Small intestine (tissue), 7 donors: ENCODE data around the gene C13orf42. TPM values are rescaled to one million over a fixed set of nuclear protein-coding genes. Genes with fewer than 3 reads are reported as not detected.

Experiments used
- DNase-seq, 2 donors: peaks; one replicate each; pipeline versions ENCODE4 v3.0.0 to v3.0.0-alpha.2; 2013
- FAIRE-seq: peaks from 2 replicates; lab custom pipeline; 2012; peaks lifted over from hg19 to GRCh38; lab: Jason Lieb, UNC
- H3K27ac ChIP-seq, 3 donors: one replicate each; pipeline ENCODE4 v1.5.1; 2013; ENCODE audit warnings: low read length in 2 of 3, mild to moderate bottlenecking in 2 of 3, control low read depth in 1 of 3, inconsistent platforms in 1 of 3, low read depth in 1 of 3, moderate library complexity in 1 of 3
- H3K27me3 ChIP-seq, 3 donors: one replicate each; pipeline ENCODE4 v1.6.1; 2013; ENCODE audit warnings: low read length in 3 of 3, inconsistent platforms in 1 of 3; ENCODE audit not compliant: control insufficient read depth in 3 of 3, insufficient read depth in 3 of 3
- H3K36me3 ChIP-seq, 3 donors: one replicate each; pipeline ENCODE4 v1.6.1; 2013; ENCODE audit warnings: low read length in 3 of 3, inconsistent platforms in 1 of 3, low read depth in 1 of 3, mild to moderate bottlenecking in 1 of 3, moderate library complexity in 1 of 3; ENCODE audit not compliant: control insufficient read depth in 3 of 3, insufficient read depth in 2 of 3
- H3K4me1 ChIP-seq, 3 donors: one replicate each; pipeline ENCODE4 v1.6.1; 2013; ENCODE audit warnings: low read length in 2 of 3, inconsistent platforms in 1 of 3, low read depth in 1 of 3, mild to moderate bottlenecking in 1 of 3, moderate library complexity in 1 of 3; ENCODE audit not compliant: control insufficient read depth in 3 of 3, insufficient read depth in 2 of 3
- H3K4me3 ChIP-seq, 3 donors: one replicate each; pipeline ENCODE4 v1.5.1; 2013; ENCODE audit warnings: low read length in 3 of 3, control low read depth in 1 of 3, inconsistent platforms in 1 of 3, low read depth in 1 of 3, mild to moderate bottlenecking in 1 of 3, moderate library complexity in 1 of 3
- H3K9me3 ChIP-seq, 2 donors: one replicate each; pipeline ENCODE4 v1.6.1; 2013; ENCODE audit warnings: low read depth in 1 of 2, low read length in 1 of 2; ENCODE audit not compliant: control insufficient read depth in 2 of 2, insufficient read depth in 1 of 2
- WGBS, 3 donors: extraction: QIAGEN DNeasy Blood & Tissue Kit; methylation state at CpG; one replicate each; pipeline ENCODE4 v1.1.7; 2013; 5-methylcytosine and 5-hydroxymethylcytosine counted together
- polyA plus RNA-seq, 4 donors: library from polyadenylated mRNA; stranded (reverse) in 3 of 4; unstranded in 1 of 4; fragments of 200-250 nt in 3 of 4; fragments of 120-200 nt in 1 of 4; gene quantifications; one replicate each; pipeline versions ENCODE4 v1.2.1 to v1.2.3, GENCODE V29; 2013
- donor health status: healthy with polysubstance abuse.
- donor health status: control.
- donor health status: control.
- donor health status: Bipolar disorder and iron deficiency.
- donor health status: healthy.

Gene C13orf42
- polyA plus RNA-seq, 4 donors: not detected

- FAIRE-seq (no peak), DNase-seq (no peak)
- 91 to 97% (median 96%) methylated on average over 4 of the region's 4 CpGs for WGBS, 3 donors
- no peaks in the 10 kb centered on the region for H3K27me3 ChIP-seq
- no peak overlapping the region for H3K27ac ChIP-seq
- no peak overlapping the region for H3K4me3 ChIP-seq
- no peaks in the 10 kb centered on the region for H3K36me3 ChIP-seq
- H3K4me1 ChIP-seq: no peaks in the 10 kb centered on the region
- no peaks in the 10 kb centered on the region for H3K9me3 ChIP-seq
These were observed 69.9 kb downstream of the C13orf42 start for GRCh38 chr13:51041126-51041525.

DNA sequence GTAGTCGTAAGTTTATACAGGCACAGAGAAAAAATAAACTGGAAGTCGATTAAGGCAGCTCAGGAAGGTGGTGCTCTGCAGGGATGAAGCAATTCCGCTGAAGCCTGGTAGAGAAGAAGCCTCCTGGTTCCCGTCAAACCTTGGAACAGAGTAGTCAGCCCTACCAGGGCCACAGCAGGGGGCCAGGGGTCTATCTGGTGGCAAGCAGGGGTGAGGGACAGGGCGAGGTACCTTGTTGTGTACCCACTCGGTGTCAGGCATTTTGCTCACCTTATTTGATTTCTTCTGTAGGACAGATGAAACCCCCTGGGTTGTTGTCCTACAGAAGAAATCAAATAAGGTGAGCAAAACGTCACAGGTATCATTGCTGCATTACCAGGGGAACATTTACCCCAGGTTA is 70.6 kb downstream of the C13orf42 start:
- Histone ChIP-seq H3K4me3 (no peak overlapping the region), H3K36me3 (no peaks in the 10 kb centered on the region), H3K27ac (no peak overlapping the region), H3K4me1 (peaks cover 0 to 4% (median 0%) of the 10 kb centered on the region in 3 donors), H3K9me3 (no peaks in the 10 kb centered on the region), H3K27me3 (no peaks in the 10 kb centered on the region)
- FAIRE-seq: no peak
- 73 to 76% (median 73%) methylated on average over 7 of the region's 7 CpGs for WGBS, 3 donors
- DNase-seq: no peak

- FAIRE-seq (no peak), DNase-seq (no peak)
- Histone ChIP-seq H3K27me3 (no peaks in the 10 kb centered on the region), H3K4me1 (peaks cover 0 to 9% (median 0%) of the 10 kb centered on the region in 3 donors), H3K9me3 (no peaks in the 10 kb centered on the region), H3K4me3 (no peak overlapping the region), H3K27ac (no peak overlapping the region), H3K36me3 (no peaks in the 10 kb centered on the region)
- WGBS, 3 donors: 72 to 80% (median 75%) methylated on average over 2 of the region's 2 CpGs
These were observed 74.7 kb downstream of the C13orf42 start for GRCh38 chr13:51036418-51036817.

- WGBS, 3 donors: 56 to 85% (median 85%) methylated on average over 2 of the region's 2 CpGs
- Histone ChIP-seq H3K4me1 (peaks cover 0 to 9% (median 0%) of the 10 kb centered on the region in 3 donors), H3K27me3 (no peaks in the 10 kb centered on the region), H3K9me3 (no peaks in the 10 kb centered on the region), H3K4me3 (no peak overlapping the region), H3K27ac (no peak overlapping the region), H3K36me3 (no peaks in the 10 kb centered on the region)
- no peak for FAIRE-seq
- no peak for DNase-seq
These were observed 75.1 kb downstream of the C13orf42 start for GRCh38 chr13:51035978-51036377.

DNA sequence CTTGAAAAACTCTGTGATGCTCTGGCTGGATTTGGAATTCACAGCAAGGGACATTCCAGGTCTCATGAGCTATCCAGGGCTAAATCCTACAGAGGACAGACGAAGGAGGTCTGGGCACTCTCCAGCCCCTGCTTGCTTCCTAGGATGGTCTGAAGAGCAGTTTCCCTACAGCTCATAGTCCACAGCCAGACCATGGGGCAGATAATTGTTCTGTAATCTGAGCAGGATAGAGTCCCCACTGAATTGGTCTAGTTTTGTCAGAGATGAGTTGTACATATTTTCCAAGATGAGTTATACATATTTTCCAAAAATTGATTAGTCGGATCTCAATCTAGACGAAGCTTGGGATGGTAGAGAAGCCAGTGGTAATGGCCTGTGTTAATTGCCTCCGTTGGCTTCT is 75.6 kb downstream of the C13orf42 start:
- H3K9me3 ChIP-seq: no peaks in the 10 kb centered on the region
- H3K27ac ChIP-seq: no peak overlapping the region
- H3K27me3 ChIP-seq: no peaks in the 10 kb centered on the region
- WGBS, 3 donors: 81 to 86% (median 82%) methylated on average over 4 of the region's 4 CpGs
- peaks cover 0 to 9% (median 0%) of the 10 kb centered on the region in 3 donors for H3K4me1 ChIP-seq
- H3K36me3 ChIP-seq: no peaks in the 10 kb centered on the region
- no peak for FAIRE-seq
- no peak for DNase-seq
- no peak overlapping the region for H3K4me3 ChIP-seq

GRCh38 chr13:51034906-51035305 is 76.2 kb downstream of the C13orf42 start:
- H3K4me3 ChIP-seq: no peak overlapping the region
- peak in 1 of 2 donors; percentile 53 for DNase-seq
- H3K9me3 ChIP-seq: no peaks in the 10 kb centered on the region
- 75 to 96% (median 94%) methylated on average over 3 of the region's 3 CpGs for WGBS, 3 donors
- H3K36me3 ChIP-seq: no peaks in the 10 kb centered on the region
- no peak for FAIRE-seq
- H3K27ac ChIP-seq: peak overlapping the region in 1 of 3 donors; percentile 13
- H3K27me3 ChIP-seq: no peaks in the 10 kb centered on the region
- H3K4me1 ChIP-seq: peaks cover 0 to 9% (median 0%) of the 10 kb centered on the region in 3 donors

DNA sequence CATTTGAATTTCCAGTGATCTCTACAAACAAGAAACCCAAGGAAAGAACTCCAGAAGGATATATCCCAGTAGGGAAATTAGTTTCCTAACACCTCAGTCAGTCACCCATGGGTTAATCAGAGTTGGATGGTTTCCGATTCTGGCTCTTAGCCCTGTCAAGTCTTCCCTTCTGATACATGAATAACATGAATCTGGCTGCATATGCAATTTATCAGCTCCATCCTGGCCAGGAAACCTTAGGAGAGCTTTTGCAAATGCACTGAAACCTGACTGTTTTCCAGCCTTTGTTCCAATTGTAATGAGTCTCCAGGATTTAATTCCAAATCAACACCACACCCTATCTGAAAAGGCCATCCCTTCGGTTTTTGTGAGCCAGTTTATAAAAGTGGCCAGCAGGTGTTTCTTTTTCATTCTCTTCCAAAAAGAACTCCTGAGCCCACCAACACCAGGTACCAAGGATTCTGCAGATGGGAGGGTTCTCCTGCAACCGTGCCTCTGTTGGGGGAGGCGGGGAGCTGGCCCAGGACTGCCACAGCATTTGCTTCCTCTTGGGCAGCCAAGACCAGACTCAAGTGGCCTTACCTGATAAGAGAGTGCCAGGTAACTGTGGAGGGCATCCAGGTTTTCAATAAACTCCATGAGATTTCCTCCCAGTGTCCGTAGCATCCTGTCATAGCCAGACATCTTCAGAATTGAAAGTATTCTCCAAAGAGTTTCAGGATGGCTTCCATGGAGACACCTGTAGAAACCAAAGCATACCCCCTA is 77.5 kb downstream of the C13orf42 start:
- FAIRE-seq: no peak
- Histone ChIP-seq H3K4me1 (peaks cover 0 to 9% (median 0%) of the 10 kb centered on the region in 3 donors), H3K36me3 (no peaks in the 10 kb centered on the region), H3K9me3 (no peaks in the 10 kb centered on the region), H3K4me3 (no peak overlapping the region), H3K27me3 (no peaks in the 10 kb centered on the region), H3K27ac (no peak overlapping the region)
- no peak for DNase-seq
- WGBS, 3 donors: 75 to 77% (median 76%) methylated on average over 5 of the region's 5 CpGs

- Histone ChIP-seq H3K27ac (no peak overlapping the region), H3K27me3 (no peaks in the 10 kb centered on the region), H3K4me3 (no peak overlapping the region), H3K36me3 (no peaks in the 10 kb centered on the region), H3K4me1 (peaks cover 0 to 9% (median 0%) of the 10 kb centered on the region in 3 donors), H3K9me3 (no peaks in the 10 kb centered on the region)
- 93 to 97% (median 94%) methylated on average over 3 of the region's 3 CpGs for WGBS, 3 donors
- DNase-seq (no peak), FAIRE-seq (no peak)
These were observed 78.2 kb downstream of the C13orf42 start for GRCh38 chr13:51032831-51033230.
